ENCODE data around the gene GALNT9.

GALNT9 gene

DNA sequence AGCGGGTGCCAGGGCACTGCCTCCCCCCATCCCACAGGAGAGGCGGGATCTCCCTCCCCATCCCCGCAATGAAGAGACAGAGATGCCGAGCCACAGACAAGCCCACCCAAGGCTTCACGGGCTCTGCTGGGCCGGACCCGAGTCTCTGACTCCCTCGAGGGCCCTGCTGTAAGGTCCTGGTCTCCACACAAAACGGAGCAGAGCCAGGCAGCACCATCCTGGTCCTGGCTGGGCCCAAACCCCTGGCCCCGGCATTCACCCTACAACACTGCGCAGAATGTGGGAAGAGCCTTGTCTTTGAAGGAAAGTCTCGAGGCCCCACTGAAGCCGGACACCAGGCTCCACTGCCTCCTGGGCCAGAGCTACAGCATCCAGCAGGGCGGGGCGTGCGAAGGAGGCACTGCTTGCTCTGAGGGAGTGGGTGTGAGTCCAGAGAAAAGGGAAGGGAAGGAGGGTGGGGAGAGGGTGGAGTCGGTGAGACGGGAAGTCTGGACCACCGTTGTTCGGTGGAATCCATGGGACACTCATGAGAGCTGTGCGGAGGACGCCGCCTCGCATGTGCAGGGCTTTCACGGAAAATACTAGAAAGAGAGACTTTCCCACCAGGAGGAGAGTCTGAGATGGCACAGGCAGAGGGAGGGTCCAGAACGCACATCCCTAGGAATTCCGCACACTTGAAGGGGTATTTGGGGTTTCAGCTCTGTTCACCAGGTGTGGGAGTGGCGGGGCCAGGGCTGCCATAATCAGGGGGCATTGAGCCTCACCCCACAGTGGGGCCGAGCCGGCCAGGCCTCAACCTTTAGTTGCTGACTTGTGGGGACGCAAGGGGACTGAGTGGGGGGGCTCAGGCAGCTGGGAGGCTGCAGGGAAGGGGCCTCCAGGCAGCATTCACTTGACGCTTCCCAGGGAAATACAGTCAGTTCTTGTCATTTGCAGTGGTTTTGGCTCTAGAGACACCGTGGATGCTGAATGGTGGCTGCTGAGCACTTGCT lies 36.8 kb downstream of the GALNT9 start:
- DNase-seq (ENCODE audit: low read depth), result no peak

DNA sequence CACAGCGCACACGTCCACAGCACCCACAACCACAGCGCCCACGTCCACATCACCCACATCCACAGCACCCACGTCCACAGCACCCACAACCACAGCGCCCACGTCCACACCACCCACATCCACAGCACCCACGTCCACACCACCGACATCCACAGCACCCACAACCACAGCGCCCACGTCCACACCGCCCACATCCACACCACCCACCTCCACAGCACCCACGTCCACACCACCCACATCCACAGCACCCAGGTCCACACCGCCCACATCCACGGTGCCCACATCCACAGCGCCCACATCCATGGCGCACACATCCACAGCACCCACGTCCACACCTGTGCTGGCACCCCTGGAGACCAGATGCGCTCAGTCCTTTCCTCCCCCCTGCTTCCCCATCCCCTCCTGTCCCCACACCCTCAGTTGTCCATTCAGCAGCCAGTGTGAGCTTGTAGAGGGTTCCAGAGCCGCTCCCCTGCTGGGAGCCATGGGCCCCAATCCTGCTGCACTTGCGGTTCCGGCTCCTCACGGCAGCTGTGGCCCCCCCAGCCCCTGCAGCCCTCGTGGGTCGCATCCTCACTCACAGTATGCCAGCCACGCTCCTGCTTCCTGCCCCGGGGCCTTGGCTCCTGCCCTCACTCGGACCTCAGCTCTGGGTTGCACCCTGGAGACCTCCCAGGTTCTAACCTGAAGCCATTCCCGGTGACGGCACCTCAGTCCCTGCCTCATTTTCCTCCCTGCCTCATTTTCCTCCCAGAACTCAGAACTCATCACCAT lies 37.8 kb downstream of the GALNT9 start:
- no peak for DNase-seq (ENCODE audit: low read depth)

- DNase-seq (ENCODE audit: low read depth), result no peak
These were observed 39.2 kb downstream of the GALNT9 start for GRCh38 chr12:132290203-132290540.

- DNase-seq (ENCODE audit: low read depth), result no peak
These were observed 39.8 kb downstream of the GALNT9 start for GRCh38 chr12:132289356-132290202.

DNA sequence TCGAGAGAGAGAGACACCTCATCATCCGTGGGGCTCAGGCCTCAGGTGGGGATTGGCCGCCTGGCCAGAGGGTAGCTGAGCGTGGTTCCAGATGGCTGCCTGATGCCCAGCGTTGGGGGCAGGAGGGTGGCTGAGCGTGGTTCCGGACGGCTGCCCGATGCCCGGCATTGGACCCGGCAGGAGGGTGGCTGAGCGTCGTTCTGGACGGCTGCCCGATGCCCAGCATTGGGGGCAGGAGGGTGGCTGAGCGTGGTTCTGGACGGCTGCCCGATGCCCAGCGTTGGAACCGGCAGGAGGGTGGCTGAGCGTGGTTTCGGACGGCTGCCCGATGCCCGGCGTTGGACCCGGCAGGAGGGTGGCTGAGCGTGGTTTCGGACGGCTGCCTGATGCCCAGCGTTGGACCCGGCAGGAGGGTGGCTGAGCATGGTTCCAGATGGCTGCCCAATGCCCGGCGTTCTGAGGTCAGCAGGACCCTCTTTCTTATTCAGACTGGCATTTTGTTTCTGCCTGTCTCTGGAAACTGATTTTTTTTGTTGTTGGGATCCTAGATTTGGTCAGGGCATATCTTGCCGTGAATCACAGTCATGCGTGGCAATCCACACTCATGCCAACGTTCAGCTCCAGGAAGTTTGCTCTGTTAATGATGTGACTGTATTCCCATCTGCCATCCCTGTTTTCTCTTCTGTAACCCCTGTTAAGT lies 40.7 kb downstream of the GALNT9 start:
- no peak for DNase-seq (ENCODE audit: low read depth)

DNA sequence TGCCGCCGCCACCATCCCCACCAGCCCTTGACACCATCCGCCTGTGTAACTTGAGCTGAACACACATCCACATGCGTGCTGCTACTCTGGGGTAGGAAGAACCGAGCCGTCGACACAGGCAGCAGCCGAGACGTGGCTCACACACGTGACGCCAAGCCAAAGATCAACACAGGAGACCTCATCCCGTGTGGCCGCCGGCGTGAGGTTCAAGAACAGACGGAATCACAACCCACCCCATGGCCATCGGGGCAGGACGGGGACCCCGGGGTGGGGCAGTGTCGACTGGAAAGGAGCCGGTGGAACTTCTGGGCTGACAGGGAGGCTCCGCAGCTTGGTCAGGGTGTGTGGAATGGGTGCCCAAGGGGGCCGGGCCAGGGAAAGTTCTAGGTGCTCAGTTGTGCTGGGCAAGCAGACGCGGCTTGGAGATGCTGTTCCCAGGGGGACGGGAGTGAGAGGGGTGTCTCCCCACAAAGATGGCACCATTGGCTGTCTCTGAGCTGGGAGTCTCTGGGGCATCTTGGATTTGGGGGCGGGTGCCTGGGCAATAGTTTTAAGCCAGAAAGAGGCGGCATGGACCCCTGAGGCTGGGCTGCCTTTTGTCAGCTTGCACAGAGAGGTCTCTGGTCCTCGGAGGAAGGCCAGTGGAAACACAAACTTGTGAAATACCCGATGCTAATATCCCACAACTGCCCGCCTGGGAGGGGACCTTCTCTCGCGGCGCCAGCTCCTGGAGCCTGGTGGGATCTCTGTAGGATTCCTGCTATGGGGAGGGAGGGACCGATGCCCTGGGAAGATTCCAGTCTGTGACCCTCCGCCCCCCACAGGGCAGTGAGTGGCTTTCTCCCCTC lies 41.8 kb downstream of the GALNT9 start:
- DNase-seq (ENCODE audit: low read depth), result no peak

DNA sequence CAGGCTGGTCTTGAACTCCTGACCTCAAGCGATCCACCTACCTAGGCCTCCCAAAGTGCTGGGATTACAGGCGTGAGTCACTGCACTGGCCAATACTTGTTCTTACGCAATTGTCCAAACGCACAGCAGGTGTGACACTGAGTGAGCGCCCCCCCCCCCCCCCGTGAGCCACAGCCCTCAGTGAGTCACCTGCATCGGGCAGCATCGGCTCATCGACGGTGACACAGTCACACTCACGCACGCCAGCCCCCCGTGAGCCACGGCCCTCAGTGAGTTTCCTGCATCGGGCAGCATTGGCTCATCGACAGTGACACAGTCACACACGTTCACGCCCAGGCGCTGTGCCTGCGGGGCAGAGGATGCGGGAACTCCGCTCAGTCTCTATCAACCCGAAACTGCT lies 42.5 kb downstream of the GALNT9 start:
- no peak for DNase-seq (ENCODE audit: low read depth)

DNA sequence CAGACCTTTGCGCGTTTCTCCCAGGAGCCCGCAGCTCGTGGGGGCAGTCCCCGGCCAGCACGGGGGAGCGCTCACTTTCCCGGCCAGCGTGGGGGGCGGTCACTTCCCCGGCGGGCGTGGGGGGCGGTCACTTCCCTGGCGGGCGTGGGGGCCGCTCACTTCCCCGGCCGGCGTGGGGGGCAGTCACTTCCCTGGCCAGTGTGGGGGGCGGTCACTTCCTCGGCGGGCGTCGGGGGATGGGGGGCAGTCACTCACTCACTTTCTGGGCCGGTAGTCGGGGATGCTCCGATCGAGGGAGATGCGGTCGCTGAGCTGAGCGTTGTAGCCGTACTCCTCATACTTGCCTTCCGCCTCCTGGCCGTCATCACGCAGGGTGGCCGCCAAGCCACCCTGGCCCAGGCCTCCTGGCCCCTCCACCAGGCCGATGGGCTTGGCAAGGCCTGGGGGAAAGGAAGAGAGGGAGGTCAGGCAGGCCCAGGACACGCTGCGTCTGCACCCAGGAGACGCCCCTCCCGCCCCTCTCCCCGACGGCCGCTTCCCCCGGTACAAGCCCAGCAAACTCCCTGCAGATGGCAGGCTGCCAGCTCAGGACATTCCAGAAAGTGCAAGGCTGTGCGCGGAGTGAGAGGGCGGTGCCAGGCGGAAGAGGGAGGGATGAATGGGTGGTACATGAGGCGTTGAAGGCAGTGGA lies 43.3 kb downstream of the GALNT9 start:
- DNase-seq (ENCODE audit: low read depth), result no peak

- no peak for DNase-seq (ENCODE audit: low read depth)
These were observed 44.3 kb downstream of the GALNT9 start for GRCh38 chr12:132284827-132285741.

GRCh38 chr12:132284071-132284826 lies 45.1 kb downstream of the GALNT9 start:
- no peak for DNase-seq (ENCODE audit: low read depth)

DNA sequence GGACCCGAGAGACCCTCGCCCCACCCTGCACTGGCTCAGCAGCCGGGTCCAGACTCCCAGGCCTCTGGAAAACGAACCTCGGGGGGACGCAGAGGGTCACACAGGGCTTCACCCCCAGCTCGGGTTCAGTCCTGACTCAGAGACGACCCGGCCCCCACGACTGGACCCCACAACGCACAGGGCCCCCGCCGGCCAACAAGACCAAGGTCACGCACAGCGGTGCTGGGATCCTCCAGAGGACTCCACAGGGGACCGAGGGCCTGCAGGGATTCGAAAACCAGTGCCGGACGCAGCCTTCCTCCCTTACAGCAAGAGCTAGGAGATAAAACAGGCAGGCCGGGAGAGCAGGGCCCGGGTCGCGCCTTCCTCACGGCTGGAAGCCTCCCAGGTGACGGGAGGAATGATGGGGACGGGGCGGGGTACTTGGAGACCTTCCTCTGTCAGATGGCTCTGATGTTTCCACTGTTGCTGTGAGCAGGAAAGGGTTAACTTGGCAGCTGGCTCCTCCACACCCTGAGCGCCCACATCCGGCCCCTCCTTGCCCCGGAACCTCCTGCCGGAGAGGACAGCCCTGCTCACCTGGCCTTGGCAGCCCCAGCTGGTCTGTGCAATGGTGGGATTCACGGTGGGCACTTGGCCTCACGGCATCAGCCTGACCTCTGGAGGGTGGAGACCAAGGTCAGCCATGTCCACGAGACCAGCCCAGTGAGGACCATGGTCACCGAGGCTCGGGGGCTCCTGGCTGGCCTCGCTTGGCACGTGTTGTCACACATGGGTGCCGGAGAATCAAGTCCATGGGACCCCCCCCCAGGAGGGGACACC lies 46.2 kb downstream of the GALNT9 start:
- no peak for DNase-seq (ENCODE audit: low read depth)

DNA sequence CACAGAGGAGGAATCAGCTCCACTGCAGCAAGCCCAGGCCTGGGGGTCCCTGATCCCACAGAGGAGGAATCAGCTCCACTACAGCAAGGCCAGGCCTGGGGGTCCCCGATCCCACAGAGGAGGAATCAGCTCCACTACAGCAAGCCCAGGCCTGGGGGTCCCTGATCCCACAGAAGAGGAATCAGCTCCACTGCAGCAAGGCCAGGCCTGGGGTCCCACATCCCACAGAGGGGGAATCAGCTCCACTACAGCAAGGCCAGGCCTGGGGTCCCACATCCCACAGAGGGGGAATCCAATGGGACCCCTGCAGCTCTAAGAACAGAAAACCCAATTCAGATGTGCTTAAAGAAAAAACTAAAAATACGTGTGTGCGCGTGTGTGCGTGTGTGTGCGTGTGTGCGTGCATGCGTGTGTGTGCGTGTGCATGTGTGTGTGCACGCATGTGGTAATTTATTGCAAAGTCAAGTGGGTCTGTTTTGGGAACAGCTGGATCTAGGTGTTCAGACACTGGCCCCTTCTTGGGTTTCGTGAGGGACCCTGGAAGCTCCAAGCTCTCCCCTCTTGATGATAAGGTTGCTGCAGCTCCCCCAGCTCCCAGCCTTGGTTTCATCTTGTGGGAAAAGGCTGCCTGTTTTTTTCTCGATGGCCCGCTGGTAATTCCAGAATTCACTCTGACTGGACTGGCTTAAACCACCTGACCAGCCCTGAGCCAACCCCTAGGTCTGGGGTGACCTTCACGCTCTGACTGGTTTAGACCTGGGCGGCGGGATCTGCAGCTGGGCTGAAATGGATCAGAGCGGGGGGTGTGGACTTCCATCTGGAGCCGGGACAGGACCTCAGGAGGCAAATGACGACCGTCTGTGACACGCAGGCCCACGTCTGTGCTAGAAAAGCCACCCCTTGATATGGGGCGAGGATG lies 47.1 kb downstream of the GALNT9 start:
- no peak for DNase-seq (ENCODE audit: low read depth)

DNA sequence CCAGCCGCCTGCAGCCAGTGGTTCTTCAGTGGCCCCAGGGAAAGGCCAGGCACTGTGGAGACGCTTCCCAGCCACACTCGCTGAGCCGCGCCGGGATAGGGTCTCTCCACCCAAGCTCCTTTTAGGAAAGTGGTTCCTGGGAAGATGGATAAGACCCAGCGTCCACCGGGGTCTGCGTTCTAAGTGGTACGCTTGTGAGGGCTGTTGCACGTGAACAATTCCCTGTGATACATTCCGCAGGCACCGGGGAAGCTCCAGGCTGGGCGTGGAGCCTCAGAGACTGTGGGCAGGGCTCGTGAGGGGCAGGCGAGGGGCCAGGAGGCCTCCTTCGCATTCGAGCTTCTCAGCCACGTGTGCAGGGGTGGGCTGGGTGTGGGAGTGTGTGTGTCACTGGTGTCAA lies 48.4 kb downstream of the GALNT9 start:
- DNase-seq (ENCODE audit: low read depth), result no peak

GRCh38 chr12:132280406-132280805 lies 49.0 kb downstream of the GALNT9 start:
- DNase-seq (ENCODE audit: low read depth), result no peak

- DNase-seq (ENCODE audit: low read depth), result no peak
These were observed 49.5 kb downstream of the GALNT9 start for GRCh38 chr12:132279930-132280329.

DNA sequence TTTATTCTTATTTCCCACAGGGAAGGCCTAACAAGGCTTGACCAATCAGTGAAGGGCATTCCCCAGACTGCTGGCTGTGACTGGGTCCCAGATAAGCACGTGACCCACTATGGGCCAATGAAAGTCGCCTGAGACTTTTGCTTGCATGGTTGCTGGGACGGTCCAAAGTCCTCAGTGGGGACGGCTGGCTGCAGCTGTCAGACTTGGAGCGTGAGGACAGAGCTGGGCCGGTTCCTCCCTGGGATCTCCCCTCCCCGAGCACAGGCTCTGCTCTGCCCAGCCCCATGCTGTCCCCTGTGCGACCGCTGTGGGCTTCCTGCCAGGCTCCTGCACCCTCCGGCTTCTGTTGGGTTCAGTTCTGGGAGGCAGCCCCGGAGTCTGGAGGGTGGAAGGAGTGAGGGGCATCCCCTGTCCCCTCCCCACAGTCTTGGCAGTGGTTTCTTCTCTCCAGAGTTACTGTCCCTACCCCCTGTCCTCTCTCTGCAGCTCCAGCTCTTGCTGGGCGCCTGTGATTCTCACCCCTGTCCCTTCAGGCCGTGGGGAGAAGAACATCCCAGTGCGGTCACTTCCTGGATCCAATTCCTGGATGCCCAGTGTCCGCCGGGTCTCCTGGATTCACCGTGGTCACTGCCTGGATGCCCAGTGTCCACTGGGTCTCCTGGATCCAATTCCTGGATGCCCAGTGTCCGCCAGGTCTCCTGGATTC lies 50.1 kb downstream of the GALNT9 start:
- DNase-seq (ENCODE audit: low read depth), result no peak

Measured in T-helper 22 cell (primary cell).